ELR (cell line): ENCODE data around the gene DIDO1.

Experiments used
- DNase-seq: peaks from one replicate; pipeline ENCODE4 v3.0.0-alpha.2; 2015; ENCODE audit warnings: low read depth

Gene DIDO1

GRCh38 chr20:62926229-62927127, at the start of gene DIDO1:
TSS of gene DIDO1 (minus strand) at chr20:62926505.
- DNase-seq: peak; percentile 91

GRCh38 chr20:62975251-62975760, 49.0 kb upstream of the DIDO1 start:
- DNase-seq: no peak

- no peak for DNase-seq
These were observed 46.8 kb upstream of the DIDO1 start for GRCh38 chr20:62972845-62973745.

GRCh38 chr20:62971950-62972844, 45.9 kb upstream of the DIDO1 start:
- DNase-seq: peak; percentile 88

GRCh38 chr20:62971211-62971949, 45.1 kb upstream of the DIDO1 start:
- DNase-seq: no peak

- DNase-seq: no peak
These were observed 44.3 kb upstream of the DIDO1 start for GRCh38 chr20:62970307-62971210.

GRCh38 chr20:62969939-62970306, 43.6 kb upstream of the DIDO1 start:
- no peak for DNase-seq

GRCh38 chr20:62969179-62969760, 43.0 kb upstream of the DIDO1 start:
- no peak for DNase-seq

GRCh38 chr20:62968378-62969178, 42.3 kb upstream of the DIDO1 start:
- no peak for DNase-seq

GRCh38 chr20:62967628-62968351, 41.5 kb upstream of the DIDO1 start:
- no peak for DNase-seq

- no peak for DNase-seq
These were observed 40.8 kb upstream of the DIDO1 start for GRCh38 chr20:62967149-62967501.

- DNase-seq: no peak
These were observed 40.2 kb upstream of the DIDO1 start for GRCh38 chr20:62966212-62967148.

- no peak for DNase-seq
These were observed 39.1 kb upstream of the DIDO1 start for GRCh38 chr20:62965363-62965771.

GRCh38 chr20:62964700-62965099, 38.4 kb upstream of the DIDO1 start:
- no peak for DNase-seq

GRCh38 chr20:62963614-62964397, 37.5 kb upstream of the DIDO1 start:
- no peak for DNase-seq
